ENCODE measurements around the gene RSBN1. TPM values are rescaled to one million over a fixed set of nuclear protein-coding genes. Genes with fewer than 3 reads are reported as not detected.

The RSBN1 gene
- total RNA-seq, 2 donors from 2014 or later: 16.1 to 23.5 TPM

DNA sequence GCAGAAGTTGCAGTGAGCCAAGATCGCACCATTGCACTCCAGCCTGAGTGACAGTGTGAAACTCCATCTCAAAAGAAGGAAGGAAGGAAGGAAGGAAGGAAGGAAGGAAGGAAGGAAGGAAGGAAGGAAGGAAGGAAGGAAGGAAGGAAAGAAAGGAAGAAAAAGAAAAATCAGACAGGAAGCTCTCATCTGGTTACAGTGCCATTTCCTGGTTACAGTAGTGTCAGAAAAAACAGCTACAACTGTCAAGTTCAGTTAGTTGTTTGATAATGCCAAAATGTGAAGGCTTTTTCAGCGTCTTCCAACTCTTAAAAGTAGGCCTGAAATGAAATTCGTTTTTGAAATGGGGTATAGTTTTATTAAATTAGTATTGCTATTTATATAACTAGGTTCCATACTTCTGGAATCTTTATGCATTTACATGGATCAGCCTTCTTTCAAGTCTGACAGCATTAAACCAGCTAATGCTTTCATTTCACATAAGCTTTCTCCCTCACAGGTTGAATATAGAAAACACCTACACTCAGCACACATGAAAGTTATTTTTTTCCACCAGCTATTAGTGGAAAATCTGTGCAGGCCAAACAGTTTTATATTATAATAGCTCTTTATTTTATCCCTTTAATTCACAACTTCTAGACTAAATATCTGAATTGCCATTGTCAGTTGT lies 38.0 kb upstream of the RSBN1 start:
- H3K36me3 ChIP-seq: no peaks in the 10 kb centered on the region
- no peaks in the 10 kb centered on the region for H3K27me3 ChIP-seq (replicated peaks; ENCODE audit: insufficient read depth)
- DNase-seq (ENCODE audit: low spot score): no peak
- no peak overlapping the region for H3K27ac ChIP-seq
- no peak for TF ChIP-seq CTCF (IDR thresholded peaks at IDR 0.05)
- no peaks in the 10 kb centered on the region for H3K9me3 ChIP-seq
- no peaks in the 10 kb centered on the region for H3K4me1 ChIP-seq (ENCODE audit: control insufficient read depth in 1 of 2, low read depth in 2 of 2)
- ATAC-seq (ENCODE audit: insufficient number of reproducible peaks, low FRiP score, low read depth): no peak
- no peak overlapping the region for H3K4me3 ChIP-seq

- ATAC-seq (ENCODE audit: insufficient number of reproducible peaks, low FRiP score, low read depth) (no peak), DNase-seq (ENCODE audit: low spot score) (no peak)
- Histone ChIP-seq H3K36me3 (no peaks in the 10 kb centered on the region), H3K27ac (no peak overlapping the region), H3K27me3 (replicated peaks; ENCODE audit: insufficient read depth) (no peaks in the 10 kb centered on the region), H3K9me3 (no peaks in the 10 kb centered on the region), H3K4me1 (ENCODE audit: control insufficient read depth in 1 of 2, low read depth in 2 of 2) (no peaks in the 10 kb centered on the region), H3K4me3 (no peak overlapping the region)
- no peak for TF ChIP-seq CTCF (IDR thresholded peaks at IDR 0.05)
Observed at GRCh38 chr1:113849072-113849471, 36.8 kb upstream of the RSBN1 start.

- Histone ChIP-seq H3K27ac (no peak overlapping the region), H3K36me3 (no peaks in the 10 kb centered on the region), H3K4me3 (no peak overlapping the region), H3K4me1 (ENCODE audit: control insufficient read depth in 1 of 2, low read depth in 2 of 2) (no peaks in the 10 kb centered on the region), H3K9me3 (no peaks in the 10 kb centered on the region), H3K27me3 (replicated peaks; ENCODE audit: insufficient read depth) (no peaks in the 10 kb centered on the region)
- DNase-seq (ENCODE audit: low spot score) (no peak), ATAC-seq (ENCODE audit: insufficient number of reproducible peaks, low FRiP score, low read depth) (no peak)
- TF ChIP-seq CTCF (IDR thresholded peaks at IDR 0.05): no peak
Observed at GRCh38 chr1:113846391-113847035, 34.2 kb upstream of the RSBN1 start.

DNA sequence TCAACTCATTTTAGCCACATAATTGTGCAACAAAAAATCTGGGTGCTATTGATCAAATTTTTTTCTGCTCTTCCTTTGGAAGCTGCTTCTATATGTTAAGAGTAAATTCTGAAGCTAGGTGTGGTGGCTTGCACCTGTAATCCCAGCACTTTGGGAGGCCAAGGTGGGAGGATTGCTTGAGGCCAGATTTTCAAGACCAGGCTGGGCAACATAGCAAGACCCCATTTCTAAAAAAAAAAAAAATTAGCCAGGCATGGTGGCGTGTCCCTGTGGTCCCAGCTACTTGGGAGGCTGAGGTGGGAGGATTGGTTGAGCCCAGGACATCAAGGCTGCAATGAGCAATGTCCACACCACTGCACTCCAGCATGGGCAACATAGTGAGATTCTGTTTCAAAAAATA lies 24.3 kb upstream of the RSBN1 start:
- ATAC-seq (ENCODE audit: insufficient number of reproducible peaks, low FRiP score, low read depth) (no peak), DNase-seq (ENCODE audit: low spot score) (no peak)
- Histone ChIP-seq H3K27me3 (replicated peaks; ENCODE audit: insufficient read depth) (no peaks in the 10 kb centered on the region), H3K4me3 (no peak overlapping the region), H3K36me3 (no peaks in the 10 kb centered on the region), H3K4me1 (ENCODE audit: control insufficient read depth in 1 of 2, low read depth in 2 of 2) (no peaks in the 10 kb centered on the region), H3K27ac (no peak overlapping the region), H3K9me3 (no peaks in the 10 kb centered on the region)
- TF ChIP-seq CTCF (IDR thresholded peaks at IDR 0.05): no peak

DNA sequence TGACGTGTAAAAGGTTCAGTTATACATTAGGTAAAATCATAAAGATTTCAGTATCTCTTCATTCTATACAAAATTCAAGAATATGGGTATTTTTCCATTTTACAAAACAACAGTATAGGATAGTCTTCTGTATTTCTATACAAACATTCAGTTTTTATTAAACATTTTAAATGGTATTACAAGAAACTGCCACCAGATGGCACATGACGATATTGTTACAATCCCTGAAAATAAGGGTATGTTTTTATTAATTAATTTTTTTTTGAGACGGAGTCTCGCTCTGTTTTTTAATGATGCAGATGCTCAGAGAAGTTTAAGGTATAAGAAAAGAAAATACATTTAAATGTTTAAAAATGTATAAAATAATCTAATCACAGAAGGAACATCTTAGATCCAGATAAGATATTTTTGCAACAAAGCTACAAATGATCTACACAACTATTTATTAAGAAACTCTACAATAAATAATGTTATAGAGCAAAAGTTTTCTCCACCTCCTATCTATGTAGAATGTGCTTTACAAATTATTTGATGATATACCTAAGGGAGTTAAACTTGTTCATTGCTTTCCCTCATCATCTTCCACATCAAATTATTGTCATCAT lies 23.5 kb upstream of the RSBN1 start:
- Histone ChIP-seq H3K27me3 (replicated peaks; ENCODE audit: insufficient read depth) (no peaks in the 10 kb centered on the region), H3K9me3 (no peaks in the 10 kb centered on the region), H3K4me1 (ENCODE audit: control insufficient read depth in 1 of 2, low read depth in 2 of 2) (no peaks in the 10 kb centered on the region), H3K36me3 (no peaks in the 10 kb centered on the region), H3K27ac (no peak overlapping the region), H3K4me3 (no peak overlapping the region)
- ATAC-seq (ENCODE audit: insufficient number of reproducible peaks, low FRiP score, low read depth) (no peak), DNase-seq (ENCODE audit: low spot score) (no peak)
- peak; percentile 62 for TF ChIP-seq CTCF (IDR thresholded peaks at IDR 0.05)

Data from thoracic aorta (tissue), 2 donors.